H9 (cell line): ENCODE data around the gene PLLP. TPM values are rescaled to one million over a fixed set of nuclear protein-coding genes. Genes with fewer than 3 reads are reported as not detected.

ENCODE experiments used
- DNase-seq: peaks from one replicate; pipeline ENCODE4 v3.0.0-alpha.2; 2017
- H2AFZ ChIP-seq: one replicate; pipeline ENCODE4 v1.6.1; 2013; ENCODE audit warnings: mild to moderate bottlenecking, low read length, control low read depth, moderate library complexity
- H2AK5ac ChIP-seq: 2 replicates; pipeline ENCODE4 v1.6.1; 2013; ENCODE audit warnings: low read length, control low read depth, mixed read lengths; ENCODE audit not compliant: insufficient read length
- H2BK120ac ChIP-seq: one replicate; pipeline ENCODE4 v1.6.1; 2013; ENCODE audit warnings: low read depth, mild to moderate bottlenecking, low read length, control low read depth, inconsistent platforms; ENCODE audit not compliant: poor library complexity, severe bottlenecking
- H2BK12ac ChIP-seq: 2 replicates; pipeline ENCODE4 v1.6.1; 2013; ENCODE audit warnings: low read length, control low read depth, mixed read lengths, low read depth; ENCODE audit not compliant: insufficient read length
- H2BK15ac ChIP-seq: 2 replicates; pipeline ENCODE4 v1.6.1; 2013; ENCODE audit warnings: low read depth, low read length, control low read depth
- H2BK20ac ChIP-seq: one replicate; pipeline ENCODE4 v1.6.1; 2013; ENCODE audit warnings: low read depth, mild to moderate bottlenecking, low read length, control low read depth, inconsistent platforms; ENCODE audit not compliant: poor library complexity, severe bottlenecking
- H2BK5ac ChIP-seq: 2 replicates; pipeline ENCODE4 v1.6.1; 2013; ENCODE audit warnings: low read length, control low read depth, mixed read lengths; ENCODE audit not compliant: insufficient read length
- H3K14ac ChIP-seq: 2 replicates; pipeline ENCODE4 v1.6.1; 2013; ENCODE audit warnings: low read length, control low read depth; ENCODE audit not compliant: insufficient read depth
- H3K18ac ChIP-seq: 2 replicates; pipeline ENCODE4 v1.6.1; 2013; ENCODE audit warnings: low read depth, mild to moderate bottlenecking, mixed read lengths, low read length, control low read depth; ENCODE audit not compliant: insufficient read length
- H3K23ac ChIP-seq: 2 replicates; pipeline ENCODE4 v1.6.1; 2013; ENCODE audit warnings: low read length, control low read depth, mixed read lengths, low read depth; ENCODE audit not compliant: insufficient read length
- H3K23me2 ChIP-seq: 2 replicates; pipeline ENCODE4 v1.6.1; 2013; ENCODE audit warnings: low read depth, mild to moderate bottlenecking, mixed read lengths, low read length, control low read depth; ENCODE audit not compliant: insufficient read length, poor library complexity, severe bottlenecking
- H3K27ac ChIP-seq: 2 replicates; pipeline ENCODE4 v1.5.1; 2013; ENCODE audit warnings: low read length, control low read depth, mixed read lengths, low read depth; ENCODE audit not compliant: insufficient read length
- H3K27me3 ChIP-seq: 2 replicates; pipeline ENCODE4 v1.6.1; 2013; ENCODE audit warnings: low read length, control low read depth, inconsistent platforms; ENCODE audit not compliant: insufficient read depth
- H3K4ac ChIP-seq: 2 replicates; pipeline ENCODE4 v1.6.1; 2013; ENCODE audit warnings: low read depth, mild to moderate bottlenecking, control low read depth, inconsistent platforms, low read length, moderate library complexity
- H3K4me1 ChIP-seq: 2 replicates; pipeline ENCODE4 v1.6.1; 2013; ENCODE audit warnings: low read length, control low read depth, inconsistent platforms; ENCODE audit not compliant: insufficient read depth
- H3K4me2 ChIP-seq: 2 replicates; pipeline ENCODE4 v1.6.1; 2013; ENCODE audit warnings: low read length, control low read depth, mixed read lengths; ENCODE audit not compliant: insufficient read length, insufficient read depth
- H3K56ac ChIP-seq: 2 replicates; pipeline ENCODE4 v1.6.1; 2013; ENCODE audit warnings: low read depth, mild to moderate bottlenecking, mixed read lengths, low read length, control low read depth; ENCODE audit not compliant: insufficient read length
- H3K79me1 ChIP-seq: 2 replicates; pipeline ENCODE4 v1.6.1; 2013; ENCODE audit warnings: low read depth, mild to moderate bottlenecking, moderate library complexity, low read length, control low read depth, inconsistent platforms; ENCODE audit not compliant: insufficient read depth, poor library complexity, severe bottlenecking
- H3K79me2 ChIP-seq: 2 replicates; pipeline ENCODE4 v1.6.1; 2013; ENCODE audit warnings: low read length, control low read depth, inconsistent platforms; ENCODE audit not compliant: insufficient read depth
- H3K9ac ChIP-seq: 2 replicates; pipeline ENCODE4 v1.6.1; 2013; ENCODE audit warnings: low read length, control low read depth, mixed read lengths; ENCODE audit not compliant: insufficient read length; ENCODE audit errors: extremely low read depth
- H3K9me3 ChIP-seq: one replicate; pipeline ENCODE4 v1.6.1; 2013; ENCODE audit warnings: low read depth, low read length, inconsistent platforms; ENCODE audit not compliant: control insufficient read depth
- H3T11ph ChIP-seq: one replicate; pipeline ENCODE4 v1.6.1; 2013; ENCODE audit warnings: mild to moderate bottlenecking, low read length, control low read depth, inconsistent platforms
- H4K20me1 ChIP-seq: one replicate; pipeline ENCODE4 v1.6.1; 2013; ENCODE audit not compliant: control insufficient read depth, insufficient read length, insufficient read depth
- H4K5ac ChIP-seq: 2 replicates; pipeline ENCODE4 v1.6.1; 2013; ENCODE audit warnings: low read depth, mild to moderate bottlenecking, mixed read lengths, low read length, control low read depth; ENCODE audit not compliant: insufficient read length
- H4K8ac ChIP-seq: replicated peaks from 2 replicates; pipeline ENCODE4 v1.6.1; 2013; ENCODE audit warnings: low read length, control low read depth, mixed read lengths, low read depth; ENCODE audit not compliant: insufficient read length
- H4K91ac ChIP-seq: 2 replicates; pipeline ENCODE4 v1.6.1; 2013; ENCODE audit warnings: low read depth, mild to moderate bottlenecking, moderate library complexity, mixed read lengths, low read length, control low read depth; ENCODE audit not compliant: insufficient read length
- H3K27ac Mint-ChIP-seq, 3 experiments: 2 replicates in 2 of 3; 3 replicates in 1 of 3; pipeline ENCODE4 v1.8.0; 2020 to 2021; ENCODE audit warnings: mixed read lengths in 3 of 3, mild to moderate bottlenecking in 1 of 3, moderate library complexity in 1 of 3
- H3K27me3 Mint-ChIP-seq: 2 replicates; pipeline ENCODE4 v1.8.0; 2021; ENCODE audit warnings: low read depth, mild to moderate bottlenecking, moderate library complexity, mixed read lengths
- H3K36me3 Mint-ChIP-seq, 3 experiments: 2 replicates in 2 of 3; 3 replicates in 1 of 3; pipeline ENCODE4 v1.8.0; 2020 to 2021; ENCODE audit warnings: low read depth in 3 of 3, mixed read lengths in 3 of 3; ENCODE audit not compliant: insufficient read depth in 1 of 3
- H3K4me1 Mint-ChIP-seq, 2 experiments: 2 replicates each; pipeline ENCODE4 v1.8.0; 2020; ENCODE audit warnings: mixed read lengths in 2 of 2
- H3K4me3 Mint-ChIP-seq, 2 experiments: 2 replicates in 1 of 2; 3 replicates in 1 of 2; pipeline ENCODE4 v1.8.0; 2020 to 2021; ENCODE audit warnings: mild to moderate bottlenecking in 2 of 2, mixed read lengths in 2 of 2, moderate library complexity in 1 of 2
- H3K9me3 Mint-ChIP-seq, 2 experiments: 2 replicates in 1 of 2; 3 replicates in 1 of 2; pipeline ENCODE4 v1.8.0; 2020; ENCODE audit warnings: mild to moderate bottlenecking in 2 of 2, mixed read lengths in 2 of 2, moderate library complexity in 1 of 2
- CTCF ChIP-seq: fragments of 200-600 bp; sonication (generic); conservative IDR thresholded peaks from 3 replicates; pipeline ENCODE4 v1.8.0; 2021; ENCODE audit warnings: antibody characterized with exemption, mild to moderate bottlenecking
- WGBS: extraction: QIAGEN DNeasy Blood & Tissue Kit; methylation state at CpG from one replicate; pipeline ENCODE4 v1.1.7; 2013; ENCODE audit warnings: missing lambda C conversion rate, low lambda C conversion rate, mixed read lengths; ENCODE audit not compliant: insufficient read length; ENCODE audit errors: extremely low coverage; 5-methylcytosine and 5-hydroxymethylcytosine counted together
- total RNA-seq: library from RNA; stranded (reverse); gene quantifications from 2 replicates; pipeline ENCODE4 v1.2.1, GENCODE V29; 2021

The PLLP gene
- total RNA-seq, 1 experiment from 2014 or later, result 1.8 TPM

- H3K18ac ChIP-seq, result no peak overlapping the region
- no peak overlapping the region for H2AFZ ChIP-seq
- H2BK120ac ChIP-seq, result no peak overlapping the region
- H3K23me2 ChIP-seq, result no peaks in the 10 kb centered on the region
- H3K36me3 Mint-ChIP-seq, result peaks cover 24 to 81% (median 52%) of the 10 kb centered on the region in 3 experiments; a peak in 6 of 7 replicates
- no peak overlapping the region for H2BK5ac ChIP-seq
- H4K91ac ChIP-seq, result no peak overlapping the region
- no peak for TF ChIP-seq CTCF
- no peak overlapping the region for H3T11ph ChIP-seq
- H3K4me3 Mint-ChIP-seq, result no peak overlapping the region
- no peak overlapping the region for H2BK12ac ChIP-seq
- no peak overlapping the region for H4K8ac ChIP-seq
- H3K23ac ChIP-seq, result no peak overlapping the region
- H3K79me1 ChIP-seq, result no peaks in the 10 kb centered on the region
- no peaks in the 10 kb centered on the region for H3K4me1 ChIP-seq
- no peaks in the 10 kb centered on the region for H3K27me3 Mint-ChIP-seq
- no peak overlapping the region for H3K14ac ChIP-seq
- no peaks in the 10 kb centered on the region for H3K9me3 ChIP-seq
- H2BK15ac ChIP-seq, result no peak overlapping the region
- H3K27me3 ChIP-seq, result no peaks in the 10 kb centered on the region; the same call in 1 of the 2 replicates
- H3K4ac ChIP-seq, result no peak overlapping the region
- no CpG with 5 or more reads among the region's 1 CpG for WGBS
- no peak overlapping the region for H4K5ac ChIP-seq
- H3K4me1 Mint-ChIP-seq, result no peaks in the 10 kb centered on the region
- no peaks in the 10 kb centered on the region for H4K20me1 ChIP-seq
- H3K27ac ChIP-seq, result no peak overlapping the region
- no peak for DNase-seq
- no peak overlapping the region for H3K9ac ChIP-seq
- H3K9me3 Mint-ChIP-seq, result no peaks in the 10 kb centered on the region
- H2AK5ac ChIP-seq, result no peak overlapping the region
- H3K79me2 ChIP-seq, result no peaks in the 10 kb centered on the region
- no peak overlapping the region for H2BK20ac ChIP-seq
- no peak overlapping the region for H3K4me2 ChIP-seq
- no peak overlapping the region for H3K27ac Mint-ChIP-seq
- H3K56ac ChIP-seq, result no peak overlapping the region
These were observed 61.4 kb downstream of the PLLP start for GRCh38 chr16:57223057-57223456.
